ENCODE results near the gene FETUB. TPM values are rescaled to one million over a fixed set of nuclear protein-coding genes. Genes with fewer than 3 reads are reported as not detected.

The FETUB gene
- total RNA-seq, 3 donors from 2014 or later (not counting 1 experiment from before 2014, with no cell fraction given), result not detected

GRCh38 chr3:186663361-186664118, 23.3 kb downstream of the FETUB start:
- H3K27me3 Mint-ChIP-seq (ENCODE audit: low read depth in 2 of 2), result peaks cover 27 to 49% of the 10 kb centered on the region in 2 donors

GRCh38 chr3:186664119-186664495, 23.9 kb downstream of the FETUB start:
- intact Hi-C loops (cut with micrococcal nuclease), result no loop called here
- peaks cover 24 to 44% of the 10 kb centered on the region in 2 donors for H3K27me3 Mint-ChIP-seq (ENCODE audit: low read depth in 2 of 2)
- H3K27ac Mint-ChIP-seq, result no peak overlapping the region
- Histone ChIP-seq H3K27ac (ENCODE audit: low read length) (no peak overlapping the region), H3K4me1 (ENCODE audit: control insufficient read depth, insufficient read depth, low read length) (no peaks in the 10 kb centered on the region), H3K27me3 (ENCODE audit: control insufficient read depth, insufficient read depth, low read length) (no peaks in the 10 kb centered on the region), H3K4me3 (ENCODE audit: low read length) (no peak overlapping the region), H3K9me3 (ENCODE audit: control insufficient read depth, insufficient read depth, low read length) (no peaks in the 10 kb centered on the region), H3K36me3 (ENCODE audit: control insufficient read depth, insufficient read depth, low read length) (no peaks in the 10 kb centered on the region)
- H3K9me3 Mint-ChIP-seq, result no peaks in the 10 kb centered on the region
- no peak for DNase-seq
- peaks cover 0 to 5% of the 10 kb centered on the region in 2 donors for H3K4me1 Mint-ChIP-seq
- H3K36me3 Mint-ChIP-seq, result no peaks in the 10 kb centered on the region
- H3K4me3 Mint-ChIP-seq, result no peak overlapping the region
- TF ChIP-seq CTCF (IDR thresholded peaks at IDR 0.05), result no peak
- no peak for ATAC-seq

More at GRCh38 chr3:186663361-186664118, 23.3 kb downstream of the FETUB start:
- no peaks in the 10 kb centered on the region for H3K9me3 Mint-ChIP-seq
- H3K36me3 Mint-ChIP-seq, result no peaks in the 10 kb centered on the region
- H3K27ac Mint-ChIP-seq, result no peak overlapping the region
- no peak overlapping the region for H3K4me3 ChIP-seq (ENCODE audit: low read length)
- H3K36me3 ChIP-seq (ENCODE audit: control insufficient read depth, insufficient read depth, low read length), result no peaks in the 10 kb centered on the region
- peaks cover 0 to 5% of the 10 kb centered on the region in 2 donors for H3K4me1 Mint-ChIP-seq
- intact Hi-C loops (cut with micrococcal nuclease), result no loop called here
- H3K27me3 ChIP-seq (ENCODE audit: control insufficient read depth, insufficient read depth, low read length), result no peaks in the 10 kb centered on the region
- WGBS (ENCODE audit: insufficient coverage), result 64% methylated on average over 7 of the region's 7 CpGs
- no peaks in the 10 kb centered on the region for H3K4me1 ChIP-seq (ENCODE audit: control insufficient read depth, insufficient read depth, low read length)
- ATAC-seq (no peak), DNase-seq (no peak)
- H3K9me3 ChIP-seq (ENCODE audit: control insufficient read depth, insufficient read depth, low read length), result no peaks in the 10 kb centered on the region
- no peak overlapping the region for H3K27ac ChIP-seq (ENCODE audit: low read length)
- no peak for TF ChIP-seq CTCF (IDR thresholded peaks at IDR 0.05)
- H3K4me3 Mint-ChIP-seq, result no peak overlapping the region

- Mint-ChIP-seq H3K36me3 (no peaks in the 10 kb centered on the region), H3K27ac (no peak overlapping the region), H3K4me3 (no peak overlapping the region), H3K9me3 (no peaks in the 10 kb centered on the region), H3K4me1 (peaks cover 0 to 5% of the 10 kb centered on the region in 2 donors), H3K27me3 (ENCODE audit: low read depth in 2 of 2) (peaks cover 23 to 44% of the 10 kb centered on the region in 2 donors)
- intact Hi-C loops (cut with micrococcal nuclease), result no loop called here
- no peak overlapping the region for H3K4me3 ChIP-seq (ENCODE audit: low read length)
- no peak for DNase-seq
- 86% methylated on average over 3 of the region's 4 CpGs for WGBS (ENCODE audit: insufficient coverage)
- no peaks in the 10 kb centered on the region for H3K27me3 ChIP-seq (ENCODE audit: control insufficient read depth, insufficient read depth, low read length)
- no peak for ATAC-seq
- H3K4me1 ChIP-seq (ENCODE audit: control insufficient read depth, insufficient read depth, low read length), result no peaks in the 10 kb centered on the region
- H3K27ac ChIP-seq (ENCODE audit: low read length), result no peak overlapping the region
- no peaks in the 10 kb centered on the region for H3K9me3 ChIP-seq (ENCODE audit: control insufficient read depth, insufficient read depth, low read length)
- TF ChIP-seq CTCF (IDR thresholded peaks at IDR 0.05), result no peak
- H3K36me3 ChIP-seq (ENCODE audit: control insufficient read depth, insufficient read depth, low read length), result no peaks in the 10 kb centered on the region
Measured at GRCh38 chr3:186664506-186664905, 24.3 kb downstream of the FETUB start.

Data from natural killer cell (primary cell).